ENCODE results near the gene FREM1.

FREM1 gene

DNA sequence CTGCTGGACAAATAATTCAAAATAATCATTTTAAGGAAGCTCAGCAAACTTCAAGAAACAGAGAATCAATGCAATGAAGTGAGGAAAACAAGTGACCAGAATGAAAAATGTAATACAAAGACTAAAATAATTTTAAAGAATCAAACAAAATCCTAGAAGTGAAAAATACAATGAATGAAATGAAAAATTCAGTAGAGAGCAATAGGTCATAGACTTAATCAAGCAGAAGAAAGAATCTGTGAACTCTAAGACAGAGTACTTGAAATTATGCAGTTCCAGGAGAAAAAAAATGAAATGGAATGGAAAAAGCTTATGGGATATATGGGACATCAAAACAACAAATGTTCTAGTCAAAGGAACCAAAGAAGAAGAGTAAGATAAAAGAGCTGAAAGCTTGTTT is 205.1 kb downstream of the FREM1 start:
- no peak overlapping the region for H3K4me3 ChIP-seq (replicated peaks; ENCODE audit: low read depth, low read length)
- no peaks in the 10 kb centered on the region for H3K27me3 ChIP-seq (replicated peaks; ENCODE audit: control insufficient read depth, insufficient read depth, low read length)
- no peak for DNase-seq (ENCODE audit: extremely low read depth, insufficient read length)
- TF ChIP-seq, protein P1, sequence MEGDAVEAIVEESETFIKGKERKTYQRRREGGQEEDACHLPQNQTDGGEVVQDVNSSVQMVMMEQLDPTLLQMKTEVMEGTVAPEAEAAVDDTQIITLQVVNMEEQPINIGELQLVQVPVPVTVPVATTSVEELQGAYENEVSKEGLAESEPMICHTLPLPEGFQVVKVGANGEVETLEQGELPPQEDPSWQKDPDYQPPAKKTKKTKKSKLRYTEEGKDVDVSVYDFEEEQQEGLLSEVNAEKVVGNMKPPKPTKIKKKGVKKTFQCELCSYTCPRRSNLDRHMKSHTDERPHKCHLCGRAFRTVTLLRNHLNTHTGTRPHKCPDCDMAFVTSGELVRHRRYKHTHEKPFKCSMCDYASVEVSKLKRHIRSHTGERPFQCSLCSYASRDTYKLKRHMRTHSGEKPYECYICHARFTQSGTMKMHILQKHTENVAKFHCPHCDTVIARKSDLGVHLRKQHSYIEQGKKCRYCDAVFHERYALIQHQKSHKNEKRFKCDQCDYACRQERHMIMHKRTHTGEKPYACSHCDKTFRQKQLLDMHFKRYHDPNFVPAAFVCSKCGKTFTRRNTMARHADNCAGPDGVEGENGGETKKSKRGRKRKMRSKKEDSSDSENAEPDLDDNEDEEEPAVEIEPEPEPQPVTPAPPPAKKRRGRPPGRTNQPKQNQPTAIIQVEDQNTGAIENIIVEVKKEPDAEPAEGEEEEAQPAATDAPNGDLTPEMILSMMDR (IDR thresholded peaks at IDR 0.05; ENCODE audit: insufficient read depth, low read length, poor library complexity, severe bottlenecking) = no peak
- H3K36me3 ChIP-seq (ENCODE audit: control insufficient read depth, insufficient read depth, low read length) = no peaks in the 10 kb centered on the region

DNA sequence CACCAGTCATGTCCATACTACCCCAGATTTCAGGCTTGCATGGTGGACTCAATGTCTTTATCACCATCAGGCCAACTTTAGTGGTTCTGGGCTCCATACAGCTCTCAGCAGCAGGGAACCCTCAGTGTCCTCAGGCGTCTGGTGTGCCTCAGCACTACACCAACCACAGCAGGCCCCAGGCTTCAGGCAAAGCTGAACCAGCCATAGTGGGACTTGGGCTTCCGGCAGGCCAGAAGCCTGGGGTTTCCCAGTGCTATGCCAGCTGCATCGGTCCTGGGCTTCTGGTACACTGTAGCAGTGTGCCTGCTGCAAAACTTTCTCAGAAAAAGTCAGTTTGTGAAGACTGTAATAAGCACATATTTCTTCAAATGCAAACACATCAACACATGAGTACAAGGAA is 205.9 kb downstream of the FREM1 start:
- Histone ChIP-seq H3K4me3 (replicated peaks; ENCODE audit: low read depth, low read length) (no peak overlapping the region), H3K27me3 (replicated peaks; ENCODE audit: control insufficient read depth, insufficient read depth, low read length) (no peaks in the 10 kb centered on the region), H3K36me3 (ENCODE audit: control insufficient read depth, insufficient read depth, low read length) (no peaks in the 10 kb centered on the region)
- TF ChIP-seq, protein P1 (IDR thresholded peaks at IDR 0.05; ENCODE audit: insufficient read depth, low read length, poor library complexity, severe bottlenecking) = no peak
- no peak for DNase-seq (ENCODE audit: extremely low read depth, insufficient read length)

DNA sequence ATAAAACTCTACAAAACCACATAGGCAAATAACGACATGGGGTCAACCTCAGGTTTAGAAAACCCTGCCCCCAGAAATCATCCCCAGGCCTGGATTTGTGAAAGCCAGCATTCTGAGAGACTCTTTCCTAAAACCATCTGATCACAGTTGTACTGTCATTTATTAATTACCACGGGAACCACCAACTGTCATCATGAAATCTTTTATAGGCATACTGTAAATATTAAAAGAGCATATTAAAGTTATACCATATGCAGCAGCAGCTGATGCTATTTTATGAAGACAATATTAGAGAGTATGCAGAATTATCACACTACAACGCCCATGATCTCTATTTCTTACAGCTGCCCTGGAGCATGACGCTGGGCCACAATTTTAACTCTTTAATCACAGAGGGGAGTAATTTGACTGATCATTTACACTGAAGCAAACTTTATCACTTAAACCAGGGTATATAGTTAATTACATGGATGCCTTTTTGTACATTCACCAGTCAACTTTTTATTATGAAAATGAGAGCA is 208.0 kb downstream of the FREM1 start:
- TF ChIP-seq, protein P1 (IDR thresholded peaks at IDR 0.05; ENCODE audit: insufficient read depth, low read length, poor library complexity, severe bottlenecking) = no peak
- Histone ChIP-seq H3K4me3 (replicated peaks; ENCODE audit: low read depth, low read length) (no peak overlapping the region), H3K27me3 (replicated peaks; ENCODE audit: control insufficient read depth, insufficient read depth, low read length) (no peaks in the 10 kb centered on the region; the same call in 1 of the 2 replicates)

DNA sequence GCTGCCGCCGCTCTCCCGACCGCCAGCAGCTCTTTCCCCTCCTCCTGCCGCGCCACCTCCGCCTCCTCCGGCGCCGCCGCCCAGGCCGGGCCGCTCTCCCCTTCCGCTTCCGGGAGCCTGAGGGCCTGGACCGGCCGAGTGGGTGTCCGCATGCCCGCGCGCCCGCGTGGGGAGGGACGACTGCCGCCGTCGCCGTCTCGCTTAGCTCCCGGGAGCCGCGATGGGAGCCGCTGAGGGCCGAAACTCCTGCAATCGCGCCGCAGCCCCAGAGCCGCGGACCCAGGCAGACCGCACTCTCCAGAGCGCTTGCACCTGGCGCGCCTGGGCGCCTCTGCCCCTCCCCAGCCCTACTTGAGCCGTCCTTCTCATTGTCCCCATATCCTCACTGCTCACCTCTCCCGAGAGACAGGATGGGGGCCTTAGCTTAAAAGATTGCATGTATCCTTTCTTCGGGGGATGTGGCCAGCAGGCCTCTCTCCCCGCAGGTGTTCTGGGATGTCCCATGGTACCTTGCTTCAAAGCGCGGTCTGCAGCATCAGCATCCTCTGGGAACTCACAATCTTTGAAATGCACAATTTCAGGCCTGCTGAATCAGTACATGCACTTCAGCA is 216.9 kb downstream of the FREM1 start, which contains the start of gene ZDHHC21:
Gene ZDHHC21, minus strand, starts transcription at position 182 of the 611 bp plus-strand sequence. CDS start 19,092 bp downstream, outside the sequence.
- peak; percentile 85 for DNase-seq (ENCODE audit: extremely low read depth, insufficient read length)
- TF ChIP-seq, protein P1 (IDR thresholded peaks at IDR 0.05; ENCODE audit: insufficient read depth, low read length, poor library complexity, severe bottlenecking) = no peak
- H3K27me3 ChIP-seq (replicated peaks; ENCODE audit: control insufficient read depth, insufficient read depth, low read length) = no peaks in the 10 kb centered on the region; the same call in 1 of the 2 replicates
- H3K36me3 ChIP-seq (ENCODE audit: control insufficient read depth, insufficient read depth, low read length) = peaks cover 4% of the 10 kb centered on the region
- H3K4me3 ChIP-seq (replicated peaks; ENCODE audit: low read depth, low read length) = peak within 1 kb of the TSS; percentile 78

More for the DNA sequence above, 208.0 kb downstream of the FREM1 start:
- no peaks in the 10 kb centered on the region for H3K36me3 ChIP-seq (ENCODE audit: control insufficient read depth, insufficient read depth, low read length)
- no peak for DNase-seq (ENCODE audit: extremely low read depth, insufficient read length)

DNA sequence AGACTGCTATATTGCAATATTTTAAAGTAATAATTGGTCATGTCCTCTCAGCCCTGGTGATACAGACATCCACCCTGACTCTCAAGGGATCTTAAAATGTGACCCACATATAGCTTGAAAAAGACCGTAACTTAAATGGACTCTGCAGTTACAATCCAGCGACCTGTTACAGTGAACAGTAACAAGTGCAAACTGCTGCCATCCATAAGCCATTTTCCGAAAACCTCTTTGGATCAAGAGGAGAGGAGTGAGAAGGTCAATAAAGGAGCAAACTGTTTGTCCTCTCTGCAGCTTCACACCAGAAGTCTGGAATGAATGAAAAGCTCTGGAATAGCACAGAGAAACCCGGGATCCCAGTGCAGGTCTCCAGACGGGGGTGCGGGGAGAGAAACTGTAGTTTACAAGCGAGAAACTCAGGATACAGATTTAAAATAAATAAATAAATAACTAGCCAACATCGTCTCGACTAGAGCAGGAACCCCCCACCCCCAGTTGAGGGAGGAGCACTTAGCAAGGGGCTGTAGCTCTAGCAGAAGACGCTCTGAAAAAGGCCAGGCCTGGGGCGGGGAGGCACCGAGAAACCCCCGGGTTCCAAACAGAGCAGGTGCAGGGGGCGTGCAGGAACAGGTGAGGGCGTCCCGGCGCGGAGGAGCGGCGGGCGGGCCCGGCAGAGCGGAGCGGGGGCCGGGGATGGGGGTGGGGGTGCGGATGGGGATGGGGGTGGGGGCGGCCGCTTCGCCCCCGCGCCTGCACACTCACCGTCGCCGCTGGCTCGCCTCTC is 217.6 kb downstream of the FREM1 start:
- H3K4me3 ChIP-seq (replicated peaks; ENCODE audit: low read depth, low read length) = peak overlapping the region; percentile 78
- H3K27me3 ChIP-seq (replicated peaks; ENCODE audit: control insufficient read depth, insufficient read depth, low read length) = no peaks in the 10 kb centered on the region; the same call in 1 of the 2 replicates
- TF ChIP-seq, protein P1 (IDR thresholded peaks at IDR 0.05; ENCODE audit: insufficient read depth, low read length, poor library complexity, severe bottlenecking) = no peak
- no peak for DNase-seq (ENCODE audit: extremely low read depth, insufficient read length)
- peaks cover 4% of the 10 kb centered on the region for H3K36me3 ChIP-seq (ENCODE audit: control insufficient read depth, insufficient read depth, low read length)

Measured in GM06990 (cell line).